Measurements from ENCODE around the gene ACBD6.
"Not testable (repeated sequence)": the region's sequence is repeated elsewhere in the genome, so short reads cannot be mapped to it uniquely, and the experiment has no call there.

The ACBD6 gene

DNA sequence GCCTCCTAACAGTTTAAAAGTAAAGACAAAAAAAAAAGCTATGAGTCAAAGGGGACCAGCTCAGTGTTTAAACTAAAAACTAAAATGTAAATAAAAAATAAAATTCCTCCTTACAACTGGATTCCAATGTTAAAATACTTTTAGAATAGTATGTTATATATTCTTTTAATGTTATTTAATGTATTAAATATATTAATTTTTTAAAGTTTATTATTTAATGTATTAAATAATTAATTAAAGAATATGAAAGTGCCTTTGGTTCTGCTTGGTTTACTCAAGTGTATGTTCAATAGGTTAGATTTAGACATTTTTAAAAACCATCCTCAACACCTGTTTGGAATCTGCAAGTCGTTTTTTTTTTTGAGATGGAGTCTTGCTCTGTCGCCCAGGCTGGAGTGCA is 13.1 kb downstream of the ACBD6 start:
- DNase-seq (ENCODE audit: low read depth), result no peak

DNA sequence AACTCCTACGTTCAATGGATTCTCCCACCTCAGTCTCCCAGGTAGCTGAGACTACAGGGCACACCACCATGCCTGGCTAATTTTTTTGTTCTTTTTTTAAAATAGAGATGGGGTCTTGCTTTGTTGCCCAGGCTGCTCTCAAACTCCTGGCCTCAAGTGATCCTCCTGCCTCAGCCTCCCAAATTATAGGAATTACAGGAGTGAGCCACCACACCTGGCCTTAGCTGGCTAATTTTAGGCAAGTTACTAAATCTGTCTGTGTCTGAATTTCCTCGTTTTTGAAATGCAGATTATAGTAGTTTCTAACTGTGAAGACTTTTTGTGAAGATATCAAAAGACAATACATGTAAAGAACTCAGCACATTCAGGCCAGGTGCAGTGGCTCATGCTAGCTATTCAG is 13.7 kb downstream of the ACBD6 start:
- no peak for DNase-seq (ENCODE audit: low read depth)

DNA sequence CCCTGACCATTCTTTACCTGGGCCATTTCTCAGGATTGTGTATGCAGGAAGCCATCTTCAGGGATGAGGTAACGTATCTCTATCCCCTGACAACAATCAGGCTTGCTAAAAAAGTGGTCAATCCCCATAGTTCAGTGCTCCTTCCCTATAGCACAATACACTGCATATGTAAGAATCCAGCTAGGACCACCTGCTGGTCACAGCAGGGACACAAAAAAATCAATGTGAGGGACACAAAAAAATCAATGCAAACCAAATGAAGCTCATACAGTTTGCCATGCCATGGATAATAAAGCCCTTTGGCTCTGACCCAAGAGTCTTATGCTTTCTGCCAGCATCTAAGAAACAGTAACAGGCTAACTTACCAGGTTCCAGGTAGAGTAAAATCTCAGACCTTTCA is 16.3 kb downstream of the ACBD6 start:
- no peak for DNase-seq (ENCODE audit: low read depth)

DNA sequence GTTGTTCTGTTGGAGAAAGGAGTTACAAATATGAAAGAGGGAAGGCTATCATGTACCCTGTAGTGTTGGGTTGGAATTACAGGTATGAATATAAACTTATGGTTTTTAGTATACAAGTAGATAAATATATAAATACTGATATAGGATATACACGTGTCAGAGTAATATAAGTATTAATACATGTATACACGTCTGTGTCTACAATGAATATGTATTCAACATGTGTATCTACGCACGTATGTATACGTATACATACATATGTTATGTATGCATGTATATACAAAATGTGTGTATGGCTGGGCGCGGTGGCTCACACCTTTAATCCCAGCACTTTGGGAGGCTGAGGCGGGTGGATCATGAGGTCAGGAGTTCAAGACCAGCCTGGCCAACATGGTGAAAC is 17.9 kb downstream of the ACBD6 start:
- DNase-seq (ENCODE audit: low read depth), result no peak

DNA sequence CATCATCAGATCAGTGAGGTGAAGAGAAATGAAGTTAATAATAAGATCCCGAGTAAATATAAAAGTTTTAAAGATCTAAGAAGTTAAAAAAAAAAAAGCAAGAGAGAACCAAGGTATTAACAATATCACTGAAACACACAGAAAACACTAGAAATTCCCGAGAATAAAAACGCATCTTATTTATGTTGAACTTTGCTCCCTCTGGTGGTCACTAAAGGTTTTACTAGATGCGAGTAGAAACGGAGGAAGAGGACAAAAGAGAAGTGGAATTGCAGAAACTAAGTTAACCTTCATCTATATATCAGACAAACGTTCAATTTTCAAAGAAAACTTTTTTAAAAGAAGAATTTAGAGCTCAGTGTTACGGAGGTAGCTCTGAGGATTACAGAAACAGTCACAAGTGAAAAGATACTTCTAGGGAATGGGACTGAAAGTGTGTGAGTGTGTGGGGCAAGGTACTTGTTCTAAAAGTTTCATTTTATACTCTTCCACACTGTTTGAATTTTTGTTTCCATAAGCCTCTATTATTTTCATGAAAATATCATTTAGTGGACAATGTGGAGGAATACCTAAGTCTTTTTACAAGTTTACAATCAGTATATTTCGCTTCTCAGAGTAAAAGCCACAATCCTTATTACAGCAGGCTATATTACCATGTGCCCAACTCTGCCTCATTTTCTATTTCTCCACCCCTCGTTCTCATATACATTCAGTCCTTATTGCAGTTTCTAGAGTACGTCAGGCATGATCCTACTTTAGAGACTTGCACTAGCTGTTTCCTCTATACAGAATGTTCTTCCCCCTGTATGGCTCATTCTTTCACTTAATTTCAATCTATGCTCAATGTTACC is 19.7 kb downstream of the ACBD6 start:
- DNase-seq (ENCODE audit: low read depth), result no peak

DNA sequence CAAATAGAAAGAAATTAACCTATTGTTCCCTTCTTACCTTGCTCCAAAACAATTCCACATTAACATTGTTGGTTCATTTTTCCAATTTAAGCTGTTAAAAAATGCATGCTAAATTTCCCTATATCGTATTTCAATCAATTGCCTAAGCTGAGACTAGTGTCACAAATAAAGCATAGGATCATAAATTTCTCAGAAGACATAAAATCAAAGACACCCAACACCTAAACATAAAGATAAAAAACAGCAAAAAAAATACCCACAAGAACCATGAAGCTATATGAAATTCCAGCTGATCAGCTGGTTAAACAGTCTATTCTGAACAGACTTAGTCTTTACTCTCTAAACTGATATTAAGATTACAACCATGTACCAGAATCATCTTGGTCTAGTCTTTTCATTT is 32.3 kb downstream of the ACBD6 start:
- DNase-seq (ENCODE audit: low read depth), result no peak

DNA sequence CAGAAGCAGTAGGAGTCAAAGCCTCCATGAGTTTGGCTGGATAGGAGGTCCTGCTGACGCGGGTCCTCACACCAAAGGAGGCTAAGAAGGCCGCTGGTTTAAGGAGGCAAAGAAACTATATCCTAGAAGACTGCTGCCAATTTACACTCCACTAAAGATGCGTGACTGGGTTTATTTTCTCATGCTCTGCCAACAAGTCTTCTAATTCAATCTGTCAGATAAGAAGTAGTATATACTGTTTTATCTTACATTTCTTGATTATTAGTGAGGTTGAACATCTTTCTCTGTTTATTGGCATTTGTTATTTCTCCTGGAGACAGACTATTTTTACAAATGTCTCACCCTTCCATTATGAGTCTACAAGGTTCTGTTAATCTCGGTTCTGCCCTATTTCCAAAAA is 34.1 kb downstream of the ACBD6 start:
- no peak for DNase-seq (ENCODE audit: low read depth)

DNA sequence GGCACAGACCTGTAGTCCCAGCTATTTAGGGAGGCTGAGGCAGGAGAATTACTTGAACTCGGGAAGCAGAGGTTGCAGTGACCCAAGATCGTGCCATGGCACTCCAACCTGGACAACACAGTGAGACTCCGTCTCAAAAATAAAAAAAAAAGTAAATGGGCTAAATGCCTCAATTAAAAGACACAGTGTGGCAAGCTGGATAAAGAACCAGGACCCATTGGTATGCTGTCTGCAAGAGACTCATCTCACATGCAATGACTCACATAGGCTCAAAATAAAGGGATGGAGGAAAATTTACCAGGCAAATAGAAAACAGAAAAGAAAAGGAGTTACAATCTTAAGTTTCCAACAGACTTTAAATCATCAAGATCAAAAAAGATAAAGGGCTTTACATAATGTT is 40.3 kb downstream of the ACBD6 start:
- no peak for DNase-seq (ENCODE audit: low read depth)

DNA sequence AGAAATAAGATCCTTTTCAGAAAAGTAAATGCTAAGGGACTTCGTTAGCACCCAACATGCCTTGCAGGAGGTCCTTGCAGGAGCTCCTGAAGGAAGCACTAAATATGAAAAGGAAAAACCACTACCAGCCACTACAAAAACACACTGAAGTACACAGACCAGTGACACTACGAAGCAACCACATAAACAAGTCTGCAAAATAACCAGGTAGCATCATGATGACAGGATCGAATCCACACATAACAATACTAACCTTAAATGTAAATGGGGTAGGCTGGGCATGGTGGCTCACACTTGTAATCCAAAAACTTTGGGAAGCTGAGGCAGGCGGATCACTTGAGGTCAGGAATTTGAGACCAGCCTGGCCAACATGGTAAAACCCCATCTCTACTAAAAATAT is 40.7 kb downstream of the ACBD6 start:
- DNase-seq (ENCODE audit: low read depth), result not testable (repeated sequence)

DNA sequence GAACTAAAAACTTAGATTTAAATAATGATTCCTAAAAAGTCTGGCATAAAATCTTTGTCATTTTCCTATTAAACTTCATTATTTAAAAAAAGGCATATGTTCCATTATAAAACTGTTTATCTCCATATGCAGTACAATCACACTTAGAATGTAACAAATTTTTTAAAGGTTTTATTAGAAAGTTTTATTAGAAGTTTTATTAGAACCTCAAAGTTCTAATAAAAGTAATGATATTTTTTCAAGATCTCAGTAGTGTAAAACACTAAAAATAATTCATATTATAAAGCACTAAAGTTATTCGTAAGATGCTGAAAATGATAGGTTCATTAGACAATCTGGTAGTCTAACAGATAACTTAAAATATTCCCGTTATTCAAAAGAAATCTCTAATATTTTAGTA is 43.6 kb downstream of the ACBD6 start:
- DNase-seq (ENCODE audit: low read depth), result no peak

DNA sequence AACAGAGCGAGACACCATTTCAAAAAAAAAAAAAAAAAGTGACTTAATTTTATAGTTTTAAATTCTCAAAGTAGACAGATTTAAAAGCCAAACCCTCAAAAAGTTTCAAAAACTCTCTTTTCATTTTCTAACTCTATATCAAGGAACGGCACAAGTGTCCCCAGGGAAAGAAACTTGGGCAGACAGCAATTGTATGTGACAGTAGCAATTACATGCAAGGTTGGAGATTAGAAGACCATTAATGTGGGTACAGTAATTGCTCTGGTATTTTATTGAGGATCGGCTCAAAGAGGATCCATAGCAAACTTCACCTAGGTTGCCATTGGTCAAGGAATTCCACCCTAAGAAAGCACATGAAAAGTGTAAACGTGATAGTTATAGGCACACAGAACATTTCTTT is 46.2 kb downstream of the ACBD6 start:
- no peak for DNase-seq (ENCODE audit: low read depth)

DNA sequence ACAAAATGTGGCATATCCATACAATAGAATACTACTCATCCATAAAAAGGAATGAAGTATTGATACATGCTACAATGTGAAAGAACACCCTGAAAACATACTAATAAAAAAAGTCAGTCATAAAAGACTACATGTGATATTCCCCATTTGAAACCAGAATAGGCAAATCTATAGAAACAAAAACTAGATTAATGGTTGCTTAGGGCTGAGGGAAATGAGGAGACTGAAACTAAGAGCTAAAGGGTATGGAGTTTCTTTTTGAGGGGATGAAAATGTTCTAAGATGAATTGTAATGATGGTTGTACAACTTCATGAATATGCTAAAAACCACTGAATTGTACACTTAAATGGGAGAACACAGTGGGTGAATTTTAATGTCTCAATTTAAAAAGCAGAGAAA is 50.9 kb downstream of the ACBD6 start:
- no peak for DNase-seq (ENCODE audit: low read depth)

DNA sequence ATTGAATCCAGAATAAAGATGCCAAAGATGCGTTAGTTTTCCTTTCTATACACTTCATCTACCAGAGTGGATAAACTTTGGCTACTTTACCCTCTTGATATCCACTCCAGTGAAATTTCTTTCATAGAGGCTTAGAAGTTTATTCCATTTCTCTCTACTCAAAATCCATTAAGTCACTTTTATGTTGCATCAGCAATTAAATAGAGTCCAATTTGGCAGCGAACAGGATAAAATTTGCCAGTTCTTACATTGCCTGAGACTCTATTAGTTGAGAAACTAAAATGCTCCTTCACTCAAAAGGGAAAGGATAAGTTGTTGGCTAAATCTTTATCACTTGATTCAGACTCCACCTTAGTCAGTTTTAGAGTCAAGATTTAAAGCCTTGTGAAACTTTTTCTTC is 57.9 kb downstream of the ACBD6 start:
- no peak for DNase-seq (ENCODE audit: low read depth)

DNA sequence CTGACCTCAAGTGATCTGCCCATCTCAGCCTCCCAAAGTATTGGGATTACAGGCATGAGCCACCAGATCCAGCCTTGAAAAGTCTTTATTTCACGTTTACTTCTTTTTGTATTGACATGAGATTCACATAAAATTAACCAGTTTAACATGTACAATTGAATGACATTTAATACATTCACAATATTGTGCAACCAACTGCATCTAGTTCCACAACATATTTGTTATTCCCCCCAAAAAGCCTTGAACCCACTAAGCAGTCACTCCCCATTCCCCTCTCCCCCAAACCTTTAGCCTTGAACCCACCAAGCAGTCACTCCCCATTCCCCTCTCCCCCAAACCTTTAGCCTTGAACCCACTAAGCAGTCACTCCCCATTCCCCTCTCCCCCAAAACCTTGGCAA is 62.0 kb downstream of the ACBD6 start:
- no peak for DNase-seq (ENCODE audit: low read depth)

DNA sequence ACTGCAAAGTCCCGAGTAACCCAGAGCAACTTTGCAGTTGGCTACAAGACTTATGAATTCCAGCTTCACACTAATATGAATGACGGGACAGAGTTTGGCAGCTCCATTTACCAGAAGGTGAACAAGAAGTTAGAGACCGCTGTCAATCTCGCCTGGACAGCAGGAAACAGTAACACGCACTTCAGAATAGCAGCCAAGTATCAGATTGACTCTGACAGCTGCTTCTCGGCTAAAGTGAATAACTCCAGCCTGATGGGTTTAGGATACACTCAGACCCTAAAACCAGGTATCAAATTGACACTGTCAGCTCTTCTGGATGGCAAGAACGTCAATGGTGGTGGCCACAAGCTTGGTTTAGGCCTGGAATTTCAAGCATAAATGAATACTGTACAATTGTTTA is 66.8 kb downstream of the ACBD6 start:
- no peak for DNase-seq (ENCODE audit: low read depth)

DNA sequence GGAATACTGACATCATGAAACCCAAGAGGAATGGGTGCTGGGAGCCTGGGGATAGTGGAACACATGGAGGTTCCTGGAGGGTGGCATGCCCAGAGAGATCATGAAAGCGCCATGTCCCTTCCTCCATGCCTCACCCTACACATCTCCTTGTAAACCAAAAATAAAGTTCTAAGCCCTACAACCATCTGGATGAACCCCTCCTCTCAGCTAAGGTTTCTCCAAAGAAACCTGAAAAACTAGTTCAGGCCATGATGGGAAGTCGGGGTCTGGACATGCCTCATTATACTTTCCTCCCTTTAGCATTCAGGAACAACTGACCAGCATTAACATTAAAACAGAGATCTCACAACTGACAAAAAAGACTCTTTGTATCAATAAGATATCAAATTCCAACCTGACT is 68.5 kb downstream of the ACBD6 start:
- DNase-seq (ENCODE audit: low read depth), result no peak

DNA sequence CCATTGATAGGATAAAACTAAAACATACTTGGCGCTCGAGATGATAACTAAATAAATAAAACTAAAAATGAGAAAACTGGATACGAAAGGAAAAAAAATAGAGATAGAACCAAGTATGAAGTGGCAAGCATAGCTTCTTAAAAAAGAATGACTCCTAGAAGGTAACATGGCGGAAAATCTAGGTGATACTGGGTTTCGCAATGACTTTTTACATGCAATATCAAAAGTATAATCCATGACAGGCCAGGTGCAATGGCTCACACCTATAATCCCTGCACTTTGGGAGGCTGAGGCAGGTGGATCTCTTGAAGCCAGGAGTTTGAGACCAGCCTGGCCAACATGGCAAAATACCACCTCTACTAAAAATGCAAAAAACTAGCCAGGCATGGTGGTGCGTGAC is 70.7 kb downstream of the ACBD6 start:
- no peak for DNase-seq (ENCODE audit: low read depth)

DNA sequence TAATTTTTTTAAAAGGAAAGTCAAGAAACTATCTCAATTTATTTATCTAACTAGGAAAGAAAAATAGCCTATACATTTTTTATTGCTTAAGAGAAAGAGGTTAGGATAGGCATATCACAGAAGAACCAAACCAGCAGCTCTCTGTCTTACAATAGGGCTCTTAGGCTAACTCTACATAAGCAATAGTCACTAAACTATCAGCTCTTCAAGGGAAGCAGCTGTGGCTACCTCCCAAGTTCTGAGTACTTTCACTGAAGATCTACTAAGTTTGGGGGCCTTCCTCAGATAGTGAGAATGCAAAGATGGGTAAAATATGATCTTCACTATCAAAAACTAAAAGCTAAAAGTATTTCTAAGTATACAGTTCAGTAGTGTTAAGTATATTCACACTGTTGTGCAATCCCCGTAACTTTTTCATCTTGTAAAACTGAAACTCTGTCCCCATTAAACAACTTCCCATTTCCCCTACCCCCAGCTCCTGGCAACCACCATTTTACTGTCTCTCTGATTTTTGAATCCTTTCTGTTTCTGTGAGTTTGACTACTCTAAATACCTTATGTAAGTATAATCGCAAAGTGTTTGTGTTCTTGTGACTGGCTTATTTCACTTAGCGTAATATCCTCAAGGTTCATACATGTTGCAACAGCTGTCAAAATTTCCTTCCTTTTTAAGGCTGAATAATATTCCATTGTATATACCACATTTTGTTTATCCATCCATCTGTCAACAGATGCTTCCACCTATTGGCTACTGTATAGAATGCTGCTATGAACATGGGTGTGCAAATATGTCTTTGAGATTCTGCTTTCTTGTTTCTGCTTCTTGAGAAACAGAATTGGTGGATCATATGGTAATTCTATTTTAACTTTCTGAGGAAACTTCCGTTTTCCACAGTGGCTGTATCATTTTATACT is 73.3 kb downstream of the ACBD6 start:
- DNase-seq (ENCODE audit: low read depth), result no peak

DNA sequence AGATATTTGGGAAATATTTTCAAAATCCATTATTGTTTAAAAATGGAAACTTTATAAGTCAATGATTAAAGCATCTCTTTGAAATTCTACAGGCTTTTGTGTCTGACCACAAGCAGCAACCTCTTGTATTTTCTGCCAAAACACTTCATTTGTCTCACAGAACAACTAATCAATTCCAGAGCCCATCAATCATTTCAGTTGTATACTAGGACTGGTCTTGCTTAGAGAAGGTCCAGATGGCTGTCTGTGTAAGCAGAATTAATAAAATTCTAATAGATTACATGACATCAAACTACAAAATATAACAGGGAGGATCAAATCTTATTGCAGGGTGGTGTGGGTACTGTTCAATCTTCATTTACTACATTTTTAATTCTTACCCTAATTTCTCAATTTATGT is 76.4 kb downstream of the ACBD6 start:
- no peak for DNase-seq (ENCODE audit: low read depth)

DNA sequence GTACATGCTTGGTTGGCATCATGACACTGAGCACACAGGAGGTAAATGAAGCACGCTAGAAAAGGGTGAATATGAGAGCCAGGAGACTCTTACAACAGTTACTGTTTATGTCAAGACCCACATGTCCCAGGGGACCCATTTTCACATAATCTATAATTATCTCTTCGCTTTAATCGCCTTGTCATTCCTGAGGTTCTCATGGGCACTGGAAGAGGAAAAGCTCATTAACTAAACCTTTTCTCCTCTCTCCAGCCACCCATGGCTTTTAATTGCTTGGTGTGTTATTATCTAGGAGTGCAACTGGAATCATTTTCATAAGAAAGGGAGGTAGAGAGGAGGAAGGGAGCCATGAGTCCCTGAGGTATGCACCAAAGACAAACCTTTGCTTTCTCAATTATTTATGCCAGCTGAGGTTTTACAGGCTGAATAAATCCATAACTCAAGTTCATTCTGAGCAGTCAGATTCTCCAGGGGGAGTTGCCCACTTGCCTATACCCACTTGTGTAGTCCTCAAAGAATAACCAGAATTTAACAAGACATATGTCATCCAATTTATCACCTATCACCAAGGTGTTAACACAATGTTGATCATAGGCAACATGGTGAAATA is 77.4 kb downstream of the ACBD6 start:
- no peak for DNase-seq (ENCODE audit: low read depth)

DNA sequence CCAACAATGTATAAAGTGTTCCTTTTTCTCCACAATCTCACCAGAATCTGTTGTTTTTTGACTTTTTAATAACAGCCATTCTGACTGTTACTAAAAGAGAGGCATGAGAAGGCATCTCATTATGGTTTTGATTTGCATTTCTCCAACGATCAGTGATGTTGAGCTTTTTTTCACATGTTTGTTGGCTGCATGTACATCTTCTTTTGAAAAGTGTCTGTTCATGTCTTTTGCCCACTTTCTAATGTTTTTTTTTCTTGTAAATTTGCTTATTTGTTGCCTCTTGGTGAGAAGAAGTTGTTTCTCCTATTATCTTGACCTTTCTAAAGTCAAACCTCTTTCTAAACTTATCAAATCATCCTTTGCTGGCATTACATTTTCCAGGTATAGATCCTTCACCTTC is 80.8 kb downstream of the ACBD6 start:
- no peak for DNase-seq (ENCODE audit: low read depth)

DNA sequence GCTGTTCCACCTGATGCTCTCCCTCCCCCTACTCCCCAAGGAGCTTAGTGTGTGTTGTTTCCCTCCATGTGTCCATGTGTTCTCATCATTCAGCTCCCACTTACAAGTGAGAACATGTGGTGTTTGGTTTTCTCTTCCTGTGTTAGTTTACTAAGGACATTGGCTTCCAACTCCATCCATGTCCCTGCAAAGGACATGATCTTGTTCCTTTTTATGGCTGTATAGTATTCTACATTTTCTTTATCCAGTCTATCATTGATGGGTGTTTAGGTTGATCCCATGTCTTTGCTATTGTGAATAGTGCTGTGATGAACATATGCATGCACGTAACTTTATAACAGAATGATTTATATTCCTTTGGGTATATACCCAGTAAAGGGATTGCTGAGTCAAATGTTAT is 81.2 kb downstream of the ACBD6 start:
- not testable (repeated sequence) for DNase-seq (ENCODE audit: low read depth)
